ENCODE measurements around the gene HUS1B. TPM values are rescaled to one million over a fixed set of nuclear protein-coding genes. Genes with fewer than 3 reads are reported as not detected.

The HUS1B gene
- total and polyA plus RNA-seq, 9 of the 15 experiments (the other 6 are each of a cell fraction or from before 2014, with no cell fraction given) = 0.16 to 1.4 (median 0.38) TPM; not detected in 1

DNA sequence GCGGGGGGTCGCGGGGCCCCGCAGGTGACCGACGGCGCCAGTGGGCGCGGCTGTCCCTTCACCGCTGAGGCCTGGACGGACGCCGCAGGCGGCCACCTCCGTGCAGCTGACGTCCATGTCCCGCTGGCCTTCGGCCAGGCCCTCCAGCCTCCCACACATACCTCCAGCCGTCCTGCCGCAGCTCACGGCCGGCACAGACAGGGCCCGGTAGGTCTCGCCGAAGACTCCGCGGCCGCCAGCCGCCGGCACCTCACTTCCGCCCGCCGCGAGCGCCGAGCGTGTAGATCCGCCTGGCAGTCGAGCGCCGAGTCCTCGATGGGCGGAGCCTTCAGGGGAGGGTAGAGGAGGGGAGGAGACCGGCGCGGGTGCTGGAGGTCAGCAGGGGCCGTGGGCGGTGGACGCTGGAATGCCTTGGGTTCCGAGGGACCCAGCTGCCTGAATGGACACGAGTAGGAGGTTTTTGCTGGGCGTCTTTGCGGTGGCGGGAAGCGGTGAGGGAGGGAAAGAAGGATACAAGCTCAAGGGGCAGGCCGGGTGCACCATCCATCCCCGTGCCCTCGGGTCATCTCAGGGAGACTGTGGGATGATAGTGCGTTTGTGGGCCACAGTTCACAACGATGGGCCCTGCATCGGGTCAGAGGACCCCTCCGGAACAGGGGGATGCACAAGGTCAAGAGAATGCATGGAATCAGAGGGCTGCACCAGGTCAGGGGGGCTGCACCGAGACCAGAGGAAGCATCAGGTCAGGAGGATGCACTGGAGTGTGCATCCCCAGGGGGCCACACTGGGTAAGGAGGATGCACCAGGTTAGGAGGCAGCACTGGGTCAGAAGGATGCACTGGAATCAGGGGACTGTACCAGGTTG lies 36.2 kb upstream of the HUS1B start, which contains the start of gene EXOC2:
TSS of gene EXOC2 (minus strand) at position 282 of the 865 bp plus-strand sequence. CDS start 55,321 bp downstream, outside the sequence.
- intact Hi-C loops (cut with micrococcal nuclease) = no loop called here
- Histone ChIP-seq H3K27me3 (ENCODE audit: control insufficient read depth in 2 of 2, insufficient read depth in 2 of 2, low read length in 2 of 2) (peaks cover 18 to 27% of the 10 kb centered on the region in 2 experiments), H3K4me1 (replicated peaks in 1 of 2; ENCODE audit: control insufficient read depth in 2 of 2, insufficient read depth in 2 of 2, low read length in 2 of 2) (peaks cover 7 to 20% of the 10 kb centered on the region in 2 experiments; a peak in 3 of 5 replicates), H3K9me3 (replicated peaks; ENCODE audit: control insufficient read depth, insufficient read depth, low read depth, low read length) (no peaks in the 10 kb centered on the region), H3K27ac (ENCODE audit: extremely low read depth, low read depth, low read length) (peak within 1 kb of the TSS; percentile 79), H3K36me3 (ENCODE audit: control insufficient read depth, insufficient read depth, low read length) (peaks cover 13% of the 10 kb centered on the region; the same call in 2 of the 3 replicates), H3K79me2 (ENCODE audit: control insufficient read depth, insufficient read depth, low read length) (peaks cover 23% of the 10 kb centered on the region), H3K4me2 (ENCODE audit: insufficient read depth, low read length) (peak within 1 kb of the TSS; percentile 93), H2AFZ (ENCODE audit: low read depth, low read length) (peak within 1 kb of the TSS; percentile 99), H3K9ac (ENCODE audit: insufficient read depth in 1 of 2, low read depth in 2 of 2, low read length in 2 of 2) (peak within 1 kb of the TSS; percentile 65 to 99), H4K20me1 (replicated peaks; ENCODE audit: control insufficient read depth, insufficient read depth, low read length) (peaks cover 4% of the 10 kb centered on the region), H3K9me1 (ENCODE audit: control insufficient read depth, insufficient read depth, low read length) (no peaks in the 10 kb centered on the region), H3K4me3 (peak within 1 kb of the TSS; percentile 88)
- in situ Hi-C loops (cut with MboI) = no loop called here
- ChIA-PET CTCF (ENCODE audit: low intra/inter-chr PET ratio) (no interaction called here), POLR2A (interaction anchor here (0.5 to 1.2 kb wide), 4 partner anchors 9 to 104 kb away, joined by 3 to 7 read pairs (median 3); no protein-coding TSS in a partner anchor)
- no TSS peak for BruUV-seq (replicated peaks)
- 1% methylated on average over 43 of the region's 63 CpGs for WGBS (ENCODE audit: insufficient coverage, low coverage, missing lambda C conversion rate)
- FAIRE-seq (peak; percentile 48), DNase-seq (ENCODE audit: extremely low read depth in 1 of 4, low spot score in 3 of 4) (peak; percentile 89 to 94 (median 93)), ATAC-seq (peak; percentile 95)
- TF ChIP-seq, protein P1, sequence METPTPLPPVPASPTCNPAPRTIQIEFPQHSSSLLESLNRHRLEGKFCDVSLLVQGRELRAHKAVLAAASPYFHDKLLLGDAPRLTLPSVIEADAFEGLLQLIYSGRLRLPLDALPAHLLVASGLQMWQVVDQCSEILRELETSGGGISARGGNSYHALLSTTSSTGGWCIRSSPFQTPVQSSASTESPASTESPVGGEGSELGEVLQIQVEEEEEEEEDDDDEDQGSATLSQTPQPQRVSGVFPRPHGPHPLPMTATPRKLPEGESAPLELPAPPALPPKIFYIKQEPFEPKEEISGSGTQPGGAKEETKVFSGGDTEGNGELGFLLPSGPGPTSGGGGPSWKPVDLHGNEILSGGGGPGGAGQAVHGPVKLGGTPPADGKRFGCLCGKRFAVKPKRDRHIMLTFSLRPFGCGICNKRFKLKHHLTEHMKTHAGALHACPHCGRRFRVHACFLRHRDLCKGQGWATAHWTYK (CRISPR knock-in tag; IDR thresholded peaks at IDR 0.05) = peak; percentile 97
- TF ChIP-seq, protein P2, sequence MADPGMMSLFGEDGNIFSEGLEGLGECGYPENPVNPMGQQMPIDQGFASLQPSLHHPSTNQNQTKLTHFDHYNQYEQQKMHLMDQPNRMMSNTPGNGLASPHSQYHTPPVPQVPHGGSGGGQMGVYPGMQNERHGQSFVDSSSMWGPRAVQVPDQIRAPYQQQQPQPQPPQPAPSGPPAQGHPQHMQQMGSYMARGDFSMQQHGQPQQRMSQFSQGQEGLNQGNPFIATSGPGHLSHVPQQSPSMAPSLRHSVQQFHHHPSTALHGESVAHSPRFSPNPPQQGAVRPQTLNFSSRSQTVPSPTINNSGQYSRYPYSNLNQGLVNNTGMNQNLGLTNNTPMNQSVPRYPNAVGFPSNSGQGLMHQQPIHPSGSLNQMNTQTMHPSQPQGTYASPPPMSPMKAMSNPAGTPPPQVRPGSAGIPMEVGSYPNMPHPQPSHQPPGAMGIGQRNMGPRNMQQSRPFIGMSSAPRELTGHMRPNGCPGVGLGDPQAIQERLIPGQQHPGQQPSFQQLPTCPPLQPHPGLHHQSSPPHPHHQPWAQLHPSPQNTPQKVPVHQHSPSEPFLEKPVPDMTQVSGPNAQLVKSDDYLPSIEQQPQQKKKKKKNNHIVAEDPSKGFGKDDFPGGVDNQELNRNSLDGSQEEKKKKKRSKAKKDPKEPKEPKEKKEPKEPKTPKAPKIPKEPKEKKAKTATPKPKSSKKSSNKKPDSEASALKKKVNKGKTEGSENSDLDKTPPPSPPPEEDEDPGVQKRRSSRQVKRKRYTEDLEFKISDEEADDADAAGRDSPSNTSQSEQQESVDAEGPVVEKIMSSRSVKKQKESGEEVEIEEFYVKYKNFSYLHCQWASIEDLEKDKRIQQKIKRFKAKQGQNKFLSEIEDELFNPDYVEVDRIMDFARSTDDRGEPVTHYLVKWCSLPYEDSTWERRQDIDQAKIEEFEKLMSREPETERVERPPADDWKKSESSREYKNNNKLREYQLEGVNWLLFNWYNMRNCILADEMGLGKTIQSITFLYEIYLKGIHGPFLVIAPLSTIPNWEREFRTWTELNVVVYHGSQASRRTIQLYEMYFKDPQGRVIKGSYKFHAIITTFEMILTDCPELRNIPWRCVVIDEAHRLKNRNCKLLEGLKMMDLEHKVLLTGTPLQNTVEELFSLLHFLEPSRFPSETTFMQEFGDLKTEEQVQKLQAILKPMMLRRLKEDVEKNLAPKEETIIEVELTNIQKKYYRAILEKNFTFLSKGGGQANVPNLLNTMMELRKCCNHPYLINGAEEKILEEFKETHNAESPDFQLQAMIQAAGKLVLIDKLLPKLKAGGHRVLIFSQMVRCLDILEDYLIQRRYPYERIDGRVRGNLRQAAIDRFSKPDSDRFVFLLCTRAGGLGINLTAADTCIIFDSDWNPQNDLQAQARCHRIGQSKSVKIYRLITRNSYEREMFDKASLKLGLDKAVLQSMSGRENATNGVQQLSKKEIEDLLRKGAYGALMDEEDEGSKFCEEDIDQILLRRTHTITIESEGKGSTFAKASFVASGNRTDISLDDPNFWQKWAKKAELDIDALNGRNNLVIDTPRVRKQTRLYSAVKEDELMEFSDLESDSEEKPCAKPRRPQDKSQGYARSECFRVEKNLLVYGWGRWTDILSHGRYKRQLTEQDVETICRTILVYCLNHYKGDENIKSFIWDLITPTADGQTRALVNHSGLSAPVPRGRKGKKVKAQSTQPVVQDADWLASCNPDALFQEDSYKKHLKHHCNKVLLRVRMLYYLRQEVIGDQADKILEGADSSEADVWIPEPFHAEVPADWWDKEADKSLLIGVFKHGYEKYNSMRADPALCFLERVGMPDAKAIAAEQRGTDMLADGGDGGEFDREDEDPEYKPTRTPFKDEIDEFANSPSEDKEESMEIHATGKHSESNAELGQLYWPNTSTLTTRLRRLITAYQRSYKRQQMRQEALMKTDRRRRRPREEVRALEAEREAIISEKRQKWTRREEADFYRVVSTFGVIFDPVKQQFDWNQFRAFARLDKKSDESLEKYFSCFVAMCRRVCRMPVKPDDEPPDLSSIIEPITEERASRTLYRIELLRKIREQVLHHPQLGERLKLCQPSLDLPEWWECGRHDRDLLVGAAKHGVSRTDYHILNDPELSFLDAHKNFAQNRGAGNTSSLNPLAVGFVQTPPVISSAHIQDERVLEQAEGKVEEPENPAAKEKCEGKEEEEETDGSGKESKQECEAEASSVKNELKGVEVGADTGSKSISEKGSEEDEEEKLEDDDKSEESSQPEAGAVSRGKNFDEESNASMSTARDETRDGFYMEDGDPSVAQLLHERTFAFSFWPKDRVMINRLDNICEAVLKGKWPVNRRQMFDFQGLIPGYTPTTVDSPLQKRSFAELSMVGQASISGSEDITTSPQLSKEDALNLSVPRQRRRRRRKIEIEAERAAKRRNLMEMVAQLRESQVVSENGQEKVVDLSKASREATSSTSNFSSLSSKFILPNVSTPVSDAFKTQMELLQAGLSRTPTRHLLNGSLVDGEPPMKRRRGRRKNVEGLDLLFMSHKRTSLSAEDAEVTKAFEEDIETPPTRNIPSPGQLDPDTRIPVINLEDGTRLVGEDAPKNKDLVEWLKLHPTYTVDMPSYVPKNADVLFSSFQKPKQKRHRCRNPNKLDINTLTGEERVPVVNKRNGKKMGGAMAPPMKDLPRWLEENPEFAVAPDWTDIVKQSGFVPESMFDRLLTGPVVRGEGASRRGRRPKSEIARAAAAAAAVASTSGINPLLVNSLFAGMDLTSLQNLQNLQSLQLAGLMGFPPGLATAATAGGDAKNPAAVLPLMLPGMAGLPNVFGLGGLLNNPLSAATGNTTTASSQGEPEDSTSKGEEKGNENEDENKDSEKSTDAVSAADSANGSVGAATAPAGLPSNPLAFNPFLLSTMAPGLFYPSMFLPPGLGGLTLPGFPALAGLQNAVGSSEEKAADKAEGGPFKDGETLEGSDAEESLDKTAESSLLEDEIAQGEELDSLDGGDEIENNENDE (IDR thresholded peaks at IDR 0.05; ENCODE audit: low read depth, low read length) = no peak
- peak; percentile 80 for TF ChIP-seq EP400 (IDR thresholded peaks at IDR 0.05)
- no peak for TF ChIP-seq KAT2B (IDR thresholded peaks at IDR 0.05; ENCODE audit: low read depth, low read length)
- no peak for TF ChIP-seq FUS (optimal IDR thresholded peaks at IDR 0.05; ENCODE audit: low read depth, low read length)
- TF ChIP-seq, protein P3, sequence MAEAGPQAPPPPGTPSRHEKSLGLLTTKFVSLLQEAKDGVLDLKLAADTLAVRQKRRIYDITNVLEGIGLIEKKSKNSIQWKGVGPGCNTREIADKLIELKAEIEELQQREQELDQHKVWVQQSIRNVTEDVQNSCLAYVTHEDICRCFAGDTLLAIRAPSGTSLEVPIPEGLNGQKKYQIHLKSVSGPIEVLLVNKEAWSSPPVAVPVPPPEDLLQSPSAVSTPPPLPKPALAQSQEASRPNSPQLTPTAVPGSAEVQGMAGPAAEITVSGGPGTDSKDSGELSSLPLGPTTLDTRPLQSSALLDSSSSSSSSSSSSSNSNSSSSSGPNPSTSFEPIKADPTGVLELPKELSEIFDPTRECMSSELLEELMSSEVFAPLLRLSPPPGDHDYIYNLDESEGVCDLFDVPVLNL (CRISPR knock-in tag; IDR thresholded peaks at IDR 0.05; ENCODE audit: low read depth) = no peak
